Astrocyte of the spinal cord (primary cell): Measurements from ENCODE around the gene TAOK1.

Experiments used
- DNase-seq: peaks from one replicate; pipeline ENCODE4 v3.0.0; 2011; ENCODE audit warnings: low read depth, low spot score
- H3K4me3 ChIP-seq: 2 replicates; pipeline ENCODE4 v1.5.1; 2011; ENCODE audit warnings: low read depth, mild to moderate bottlenecking, low read length, moderate library complexity
- in situ Hi-C: cut with HindIII; loops from 2 replicates; pipeline ENCODE4 v1.10.0; 2017; ENCODE audit warnings: low sequenced_read_pairs
- TF ChIP-seq, protein P1 (sequence below): IDR thresholded peaks from 2 replicates; pipeline ENCODE4 v1.5.1; 2012; ENCODE audit warnings: low read depth, mild to moderate bottlenecking, low read length, inconsistent platforms

The TAOK1 gene

DNA sequence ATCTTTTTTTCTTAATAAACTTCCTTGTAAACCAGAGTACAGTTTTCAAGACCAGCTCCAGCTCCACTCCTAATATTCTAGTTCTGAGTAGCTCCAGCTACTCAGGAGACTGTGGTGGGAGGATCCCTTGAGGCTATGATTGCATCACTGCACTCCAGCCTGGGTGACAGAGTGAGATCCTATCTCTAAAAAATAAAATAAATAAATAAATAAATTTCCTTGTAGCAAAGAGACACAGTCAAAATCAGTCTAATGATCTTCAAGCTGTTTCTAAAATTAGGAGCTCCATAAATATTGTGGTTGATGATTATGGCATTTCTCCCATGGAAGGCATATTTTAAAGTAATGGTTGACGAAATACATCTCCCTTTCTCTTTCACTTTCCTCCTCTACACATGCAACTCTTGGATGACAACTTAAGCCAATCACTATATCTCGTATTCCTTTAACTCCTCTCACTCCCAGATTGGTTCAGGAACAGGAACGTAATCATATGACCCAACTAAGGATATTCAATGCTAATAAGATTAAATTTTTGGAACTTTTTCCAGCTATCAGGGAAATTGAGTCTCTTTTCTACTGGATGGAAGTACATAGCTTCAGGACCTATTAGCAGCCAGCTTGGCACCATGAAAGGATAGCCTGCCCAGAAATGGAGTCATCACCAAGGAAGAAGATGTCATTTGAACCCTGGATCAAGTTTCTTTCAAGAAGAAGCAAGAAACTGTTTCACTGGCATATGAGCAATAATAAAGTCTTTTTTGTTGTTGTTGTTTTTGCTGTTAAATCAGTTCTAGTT lies 42.1 kb upstream of the TAOK1 start:
- no peak overlapping the region for H3K4me3 ChIP-seq
- TF ChIP-seq, protein P1, sequence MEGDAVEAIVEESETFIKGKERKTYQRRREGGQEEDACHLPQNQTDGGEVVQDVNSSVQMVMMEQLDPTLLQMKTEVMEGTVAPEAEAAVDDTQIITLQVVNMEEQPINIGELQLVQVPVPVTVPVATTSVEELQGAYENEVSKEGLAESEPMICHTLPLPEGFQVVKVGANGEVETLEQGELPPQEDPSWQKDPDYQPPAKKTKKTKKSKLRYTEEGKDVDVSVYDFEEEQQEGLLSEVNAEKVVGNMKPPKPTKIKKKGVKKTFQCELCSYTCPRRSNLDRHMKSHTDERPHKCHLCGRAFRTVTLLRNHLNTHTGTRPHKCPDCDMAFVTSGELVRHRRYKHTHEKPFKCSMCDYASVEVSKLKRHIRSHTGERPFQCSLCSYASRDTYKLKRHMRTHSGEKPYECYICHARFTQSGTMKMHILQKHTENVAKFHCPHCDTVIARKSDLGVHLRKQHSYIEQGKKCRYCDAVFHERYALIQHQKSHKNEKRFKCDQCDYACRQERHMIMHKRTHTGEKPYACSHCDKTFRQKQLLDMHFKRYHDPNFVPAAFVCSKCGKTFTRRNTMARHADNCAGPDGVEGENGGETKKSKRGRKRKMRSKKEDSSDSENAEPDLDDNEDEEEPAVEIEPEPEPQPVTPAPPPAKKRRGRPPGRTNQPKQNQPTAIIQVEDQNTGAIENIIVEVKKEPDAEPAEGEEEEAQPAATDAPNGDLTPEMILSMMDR = no peak
- DNase-seq = peak; percentile 7
- in situ Hi-C loops = no loop called here

DNA sequence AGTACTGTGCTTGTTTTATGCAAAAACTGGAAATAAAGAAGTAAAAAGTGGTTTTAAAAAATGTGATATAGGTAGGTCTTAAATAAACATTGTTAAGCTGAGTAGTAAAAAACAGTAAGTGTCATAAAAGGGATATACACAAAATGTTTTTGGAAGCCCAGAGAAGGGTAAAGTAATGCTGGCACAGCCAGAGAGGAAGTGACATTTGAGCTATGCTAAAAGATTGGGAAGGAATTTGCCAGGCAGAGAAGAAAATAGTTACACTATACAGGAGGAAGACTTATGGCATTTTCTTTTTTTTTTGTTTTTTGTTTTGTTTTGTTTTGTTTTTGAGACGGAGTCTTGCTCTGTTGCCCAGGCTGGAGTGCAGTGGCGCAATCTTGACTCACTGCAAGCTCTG lies 40.8 kb upstream of the TAOK1 start:
- no peak overlapping the region for H3K4me3 ChIP-seq
- DNase-seq = no peak
- TF ChIP-seq, protein P1 = no peak
- in situ Hi-C loops = no loop called here

DNA sequence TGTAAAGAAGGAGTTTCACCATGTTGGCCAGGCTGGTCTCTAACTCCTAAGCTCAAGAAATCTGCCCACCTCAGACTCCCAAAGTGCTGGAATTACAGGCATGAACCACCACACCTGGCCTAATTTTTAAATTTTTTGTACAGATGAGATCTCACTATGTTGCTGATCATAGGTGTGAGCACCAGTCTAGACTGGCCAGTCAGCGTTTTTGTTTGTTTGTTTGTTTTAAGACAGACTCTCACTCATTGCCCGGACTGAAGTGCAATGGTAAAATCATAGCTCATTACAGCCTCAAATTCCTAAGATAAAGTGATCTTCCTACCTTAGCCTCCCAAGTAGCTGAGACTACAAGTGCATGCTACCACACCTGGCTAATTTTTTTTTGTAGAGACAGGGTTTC lies 38.0 kb upstream of the TAOK1 start:
- H3K4me3 ChIP-seq = no peak overlapping the region
- TF ChIP-seq, protein P1 = no peak
- in situ Hi-C loops = no loop called here
- no peak for DNase-seq

DNA sequence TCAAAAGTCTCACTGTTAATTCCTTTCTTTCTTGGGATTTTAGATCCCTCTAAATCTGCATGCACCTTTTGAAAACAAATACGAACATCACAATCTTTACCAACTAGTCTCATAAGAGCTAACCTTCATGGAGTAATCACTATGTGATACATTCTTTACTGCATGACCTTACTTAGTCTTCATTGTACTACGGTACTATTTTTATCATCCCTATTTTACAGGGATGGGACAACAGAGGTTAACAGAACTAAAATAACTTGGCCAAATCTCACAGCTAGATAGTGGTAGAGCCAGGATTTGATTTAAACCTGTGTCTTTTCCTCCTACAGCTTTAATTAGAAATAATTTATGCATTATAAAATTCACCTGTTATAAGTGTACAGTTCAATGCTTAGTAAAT lies 32.9 kb upstream of the TAOK1 start:
- in situ Hi-C loops = no loop called here
- no peak for DNase-seq

DNA sequence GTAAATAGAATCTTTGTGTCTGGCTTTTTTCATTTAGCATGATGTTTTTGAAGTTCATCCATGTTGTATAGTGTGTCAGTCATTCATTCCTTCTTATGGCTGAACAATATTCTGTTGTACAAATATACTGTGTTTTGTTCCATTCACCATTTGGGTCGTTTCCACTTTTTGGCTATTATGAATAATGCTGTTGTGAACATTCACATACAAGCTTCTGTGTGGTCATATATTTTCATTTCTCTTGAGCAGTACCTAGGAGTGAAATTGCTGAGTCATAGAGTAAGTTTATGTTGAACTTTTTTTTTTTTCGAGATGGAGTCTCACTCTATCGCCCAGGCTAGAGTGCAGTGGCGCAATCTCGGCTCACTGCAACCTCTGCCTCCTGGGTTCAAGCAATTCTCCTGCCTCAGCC lies 32.3 kb upstream of the TAOK1 start:
- DNase-seq = peak; percentile 17
- in situ Hi-C loops = no loop called here
- no peak overlapping the region for H3K4me3 ChIP-seq
- TF ChIP-seq, protein P1 = no peak

More for the DNA sequence above, 32.9 kb upstream of the TAOK1 start:
- TF ChIP-seq, protein P1 = no peak
- H3K4me3 ChIP-seq = no peak overlapping the region

DNA sequence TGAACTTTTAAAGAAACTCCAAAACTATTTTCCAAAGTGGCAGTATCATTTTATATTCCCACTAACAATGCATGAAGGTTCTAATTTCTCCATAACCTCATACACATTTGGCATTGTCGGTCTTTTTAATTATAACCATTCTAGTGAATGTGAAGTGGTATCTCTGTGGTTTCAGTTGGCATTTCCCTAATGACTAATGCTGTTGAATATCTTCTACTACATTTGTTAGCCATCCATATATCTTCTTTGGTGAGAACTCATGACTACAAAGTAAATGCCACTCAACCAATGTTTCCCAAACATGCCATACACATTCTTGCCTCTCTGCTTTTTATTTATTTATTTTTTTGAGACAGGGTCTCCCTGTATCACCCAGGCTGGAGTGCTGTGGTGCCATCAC lies 31.7 kb upstream of the TAOK1 start:
- in situ Hi-C loops = no loop called here
- no peak overlapping the region for H3K4me3 ChIP-seq
- DNase-seq = no peak
- TF ChIP-seq, protein P1 = no peak
